Neutrophil (primary cell): ENCODE data around the gene WNT7B.

Source experiments
- H3K27ac ChIP-seq: fragments of 200-600 bp; sonication (generic); 2 replicates; pipeline ENCODE4 v1.5.1; 2016; ENCODE audit warnings: mild to moderate bottlenecking, moderate library complexity
- H3K27me3 ChIP-seq: fragments of 200-600 bp; sonication (generic); 2 replicates; pipeline ENCODE4 v1.6.0; 2016; ENCODE audit warnings: mild to moderate bottlenecking
- H3K36me3 ChIP-seq: fragments of 200-600 bp; sonication (generic); 2 replicates; pipeline ENCODE4 v1.5.1; 2017
- H3K4me1 ChIP-seq, 2 experiments: fragments of 200-600 bp in 1 of 2; sonication (generic) in 1 of 2; 1 replicate in 1 of 2; 2 replicates in 1 of 2; pipeline versions ENCODE4 v1.5.1 to v1.6.1; 2013 to 2016; ENCODE audit warnings: low read depth in 1 of 2, low read length in 1 of 2, mild to moderate bottlenecking in 1 of 2, moderate library complexity in 1 of 2; ENCODE audit not compliant: control insufficient read depth in 1 of 2, insufficient read depth in 1 of 2
- H3K4me3 ChIP-seq, 2 experiments: fragments of 200-600 bp in 1 of 2; sonication (generic) in 1 of 2; 1 replicate in 1 of 2; 2 replicates in 1 of 2; pipeline ENCODE4 v1.5.1; 2013 to 2016; ENCODE audit warnings: low read depth in 1 of 2, low read length in 1 of 2, mild to moderate bottlenecking in 1 of 2, moderate library complexity in 1 of 2
- H3K9me3 ChIP-seq: fragments of 200-600 bp; sonication (generic); 2 replicates; pipeline ENCODE4 v1.5.1; 2016
- TF ChIP-seq, protein P1 (sequence below): fragments of 200-600 bp; sonication (generic); IDR thresholded peaks from 2 replicates; pipeline ENCODE4 v1.5.1; 2016; ENCODE audit warnings: antibody characterized with exemption

WNT7B gene

DNA sequence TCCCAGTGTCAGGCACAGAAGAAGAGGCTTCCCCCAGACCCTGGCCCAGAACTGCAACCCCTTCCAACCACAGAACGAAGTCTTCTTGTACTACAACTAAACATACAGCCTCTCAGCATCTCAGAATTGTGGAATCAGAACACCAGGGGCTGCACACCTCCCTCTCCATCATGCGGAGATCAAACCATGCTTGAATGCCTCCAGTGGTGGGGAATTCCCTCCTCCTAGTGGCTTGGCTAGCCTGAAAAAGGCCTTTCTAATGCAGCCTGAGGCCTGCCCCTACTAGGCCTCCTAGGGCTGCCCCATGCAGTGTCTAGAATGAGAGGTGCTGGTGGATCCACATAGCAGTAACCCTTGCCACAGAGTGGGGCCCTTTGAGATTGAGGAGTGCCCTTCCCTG is 62.7 kb downstream of the WNT7B start:
- H3K9me3 ChIP-seq = no peaks in the 10 kb centered on the region
- H3K27me3 ChIP-seq = peaks cover 21% of the 10 kb centered on the region
- no peaks in the 10 kb centered on the region for H3K36me3 ChIP-seq
- TF ChIP-seq, protein P1, sequence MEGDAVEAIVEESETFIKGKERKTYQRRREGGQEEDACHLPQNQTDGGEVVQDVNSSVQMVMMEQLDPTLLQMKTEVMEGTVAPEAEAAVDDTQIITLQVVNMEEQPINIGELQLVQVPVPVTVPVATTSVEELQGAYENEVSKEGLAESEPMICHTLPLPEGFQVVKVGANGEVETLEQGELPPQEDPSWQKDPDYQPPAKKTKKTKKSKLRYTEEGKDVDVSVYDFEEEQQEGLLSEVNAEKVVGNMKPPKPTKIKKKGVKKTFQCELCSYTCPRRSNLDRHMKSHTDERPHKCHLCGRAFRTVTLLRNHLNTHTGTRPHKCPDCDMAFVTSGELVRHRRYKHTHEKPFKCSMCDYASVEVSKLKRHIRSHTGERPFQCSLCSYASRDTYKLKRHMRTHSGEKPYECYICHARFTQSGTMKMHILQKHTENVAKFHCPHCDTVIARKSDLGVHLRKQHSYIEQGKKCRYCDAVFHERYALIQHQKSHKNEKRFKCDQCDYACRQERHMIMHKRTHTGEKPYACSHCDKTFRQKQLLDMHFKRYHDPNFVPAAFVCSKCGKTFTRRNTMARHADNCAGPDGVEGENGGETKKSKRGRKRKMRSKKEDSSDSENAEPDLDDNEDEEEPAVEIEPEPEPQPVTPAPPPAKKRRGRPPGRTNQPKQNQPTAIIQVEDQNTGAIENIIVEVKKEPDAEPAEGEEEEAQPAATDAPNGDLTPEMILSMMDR = no peak
- H3K4me3 ChIP-seq = no peak overlapping the region
- no peak overlapping the region for H3K27ac ChIP-seq
- H3K4me1 ChIP-seq = no peaks in the 10 kb centered on the region

GRCh38 chr22:45912910-45913309 is 64.1 kb downstream of the WNT7B start:
- Histone ChIP-seq H3K36me3 (no peaks in the 10 kb centered on the region), H3K9me3 (no peaks in the 10 kb centered on the region), H3K27me3 (peaks cover 7% of the 10 kb centered on the region), H3K4me3 (no peak overlapping the region), H3K4me1 (no peaks in the 10 kb centered on the region), H3K27ac (no peak overlapping the region)
- TF ChIP-seq, protein P1 = no peak

GRCh38 chr22:45911601-45912271 is 65.2 kb downstream of the WNT7B start:
- no peak overlapping the region for H3K27ac ChIP-seq
- H3K36me3 ChIP-seq = no peaks in the 10 kb centered on the region
- H3K27me3 ChIP-seq = peaks cover 5% of the 10 kb centered on the region
- no peak overlapping the region for H3K4me3 ChIP-seq
- H3K4me1 ChIP-seq = no peaks in the 10 kb centered on the region
- H3K9me3 ChIP-seq = no peaks in the 10 kb centered on the region
- TF ChIP-seq, protein P1 = no peak

GRCh38 chr22:45910928-45911467 is 66.0 kb downstream of the WNT7B start:
- Histone ChIP-seq H3K36me3 (no peaks in the 10 kb centered on the region), H3K27me3 (peaks cover 13% of the 10 kb centered on the region)
- TF ChIP-seq, protein P1 = no peak

GRCh38 chr22:45908961-45909360 is 68.0 kb downstream of the WNT7B start:
- Histone ChIP-seq H3K4me1 (no peaks in the 10 kb centered on the region), H3K27ac (no peak overlapping the region), H3K4me3 (no peak overlapping the region), H3K9me3 (no peaks in the 10 kb centered on the region), H3K36me3 (no peaks in the 10 kb centered on the region), H3K27me3 (peaks cover 33% of the 10 kb centered on the region)
- TF ChIP-seq, protein P1 = no peak

More at GRCh38 chr22:45910928-45911467, 66.0 kb downstream of the WNT7B start:
- Histone ChIP-seq H3K27ac (no peak overlapping the region), H3K4me1 (no peaks in the 10 kb centered on the region), H3K9me3 (no peaks in the 10 kb centered on the region), H3K4me3 (no peak overlapping the region)
